ENCODE data around the gene RNF145.
"Not testable (repeated sequence)": the region's sequence is repeated elsewhere in the genome, so short reads cannot be mapped to it uniquely, and the experiment has no call there.

The RNF145 gene

GRCh38 chr5:159189310-159189709 lies 20.0 kb downstream of the RNF145 start:
- DNase-seq (ENCODE audit: low spot score), result no peak

- DNase-seq (ENCODE audit: low spot score), result no peak
Measured at GRCh38 chr5:159187719-159188118, 21.6 kb downstream of the RNF145 start.

GRCh38 chr5:159186319-159186718 lies 23.0 kb downstream of the RNF145 start:
- no peak for DNase-seq (ENCODE audit: low spot score)

- no peak for DNase-seq (ENCODE audit: low spot score)
Measured at GRCh38 chr5:159185773-159186172, 23.6 kb downstream of the RNF145 start.

GRCh38 chr5:159184858-159185381 lies 24.4 kb downstream of the RNF145 start:
- DNase-seq (ENCODE audit: low spot score), result no peak

GRCh38 chr5:159184236-159184635 lies 25.1 kb downstream of the RNF145 start:
- DNase-seq (ENCODE audit: low spot score), result no peak

GRCh38 chr5:159183247-159183646 lies 26.1 kb downstream of the RNF145 start:
- DNase-seq (ENCODE audit: low spot score), result no peak

GRCh38 chr5:159182691-159183090 lies 26.7 kb downstream of the RNF145 start:
- DNase-seq (ENCODE audit: low spot score), result no peak

GRCh38 chr5:159181651-159182050 lies 27.7 kb downstream of the RNF145 start:
- DNase-seq (ENCODE audit: low spot score), result no peak

GRCh38 chr5:159181152-159181551 lies 28.2 kb downstream of the RNF145 start:
- DNase-seq (ENCODE audit: low spot score), result no peak

GRCh38 chr5:159179529-159180305 lies 29.6 kb downstream of the RNF145 start:
- no peak for DNase-seq (ENCODE audit: low spot score)

- DNase-seq (ENCODE audit: low spot score), result no peak
Measured at GRCh38 chr5:159178978-159179377, 30.4 kb downstream of the RNF145 start.

GRCh38 chr5:159175547-159175946 lies 33.8 kb downstream of the RNF145 start:
- no peak for DNase-seq (ENCODE audit: low spot score)

GRCh38 chr5:159174511-159175168 lies 34.7 kb downstream of the RNF145 start:
- no peak for DNase-seq (ENCODE audit: low spot score)

GRCh38 chr5:159171274-159171673 lies 38.1 kb downstream of the RNF145 start:
- no peak for DNase-seq (ENCODE audit: low spot score)

GRCh38 chr5:159170021-159170420 lies 39.3 kb downstream of the RNF145 start:
- DNase-seq (ENCODE audit: low spot score), result no peak

- DNase-seq (ENCODE audit: low spot score), result no peak
Measured at GRCh38 chr5:159166416-159166815, 42.9 kb downstream of the RNF145 start.

- DNase-seq (ENCODE audit: low spot score), result no peak
Measured at GRCh38 chr5:159163701-159164046, 45.7 kb downstream of the RNF145 start.

- no peak for DNase-seq (ENCODE audit: low spot score)
Measured at GRCh38 chr5:159163027-159163700, 46.2 kb downstream of the RNF145 start.

- DNase-seq (ENCODE audit: low spot score), result no peak
Measured at GRCh38 chr5:159161361-159162214, 47.8 kb downstream of the RNF145 start.

GRCh38 chr5:159158553-159159091 lies 50.7 kb downstream of the RNF145 start:
- DNase-seq (ENCODE audit: low spot score), result not testable (repeated sequence)

GRCh38 chr5:159157552-159157951 lies 51.8 kb downstream of the RNF145 start:
- DNase-seq (ENCODE audit: low spot score), result no peak
